ENCODE results near the gene CCDC68.
"Not testable (repeated sequence)": the region's sequence is repeated elsewhere in the genome, so short reads cannot be mapped to it uniquely, and the experiment has no call there.

Gene CCDC68, protein sequence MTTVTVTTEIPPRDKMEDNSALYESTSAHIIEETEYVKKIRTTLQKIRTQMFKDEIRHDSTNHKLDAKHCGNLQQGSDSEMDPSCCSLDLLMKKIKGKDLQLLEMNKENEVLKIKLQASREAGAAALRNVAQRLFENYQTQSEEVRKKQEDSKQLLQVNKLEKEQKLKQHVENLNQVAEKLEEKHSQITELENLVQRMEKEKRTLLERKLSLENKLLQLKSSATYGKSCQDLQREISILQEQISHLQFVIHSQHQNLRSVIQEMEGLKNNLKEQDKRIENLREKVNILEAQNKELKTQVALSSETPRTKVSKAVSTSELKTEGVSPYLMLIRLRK

GRCh38 chr18:54958704-54959625 is at the start of gene CCDC68:
Gene CCDC68 (minus strand): TSS chr18:54959461. CDS start chr18:54942791, 16,670 bp downstream.
- DNase-seq, result no peak

GRCh38 chr18:55007602-55008001 is 48.3 kb upstream of the CCDC68 start:
- DNase-seq, result no peak

DNA sequence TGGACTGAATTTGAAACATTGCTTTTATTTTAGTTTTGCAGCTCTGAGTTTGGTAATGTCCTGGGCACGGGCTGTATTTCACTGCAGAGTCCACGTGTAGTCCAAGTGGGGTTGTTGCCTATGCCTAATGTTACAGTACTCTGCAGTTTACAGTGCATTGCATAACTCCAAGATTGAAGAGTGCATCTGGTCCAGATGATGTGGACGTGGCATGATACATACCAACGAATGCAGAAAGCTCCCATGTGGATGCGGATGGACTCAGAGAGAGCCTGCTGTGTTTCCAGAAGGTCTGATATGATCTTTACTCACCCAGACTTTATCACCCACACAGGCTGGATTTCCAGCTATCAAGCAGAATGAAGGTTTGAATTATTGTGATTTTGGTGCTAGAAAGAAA is 44.4 kb upstream of the CCDC68 start:
- DNase-seq, result no peak

GRCh38 chr18:55002261-55002660 is 43.0 kb upstream of the CCDC68 start:
- no peak for DNase-seq

DNA sequence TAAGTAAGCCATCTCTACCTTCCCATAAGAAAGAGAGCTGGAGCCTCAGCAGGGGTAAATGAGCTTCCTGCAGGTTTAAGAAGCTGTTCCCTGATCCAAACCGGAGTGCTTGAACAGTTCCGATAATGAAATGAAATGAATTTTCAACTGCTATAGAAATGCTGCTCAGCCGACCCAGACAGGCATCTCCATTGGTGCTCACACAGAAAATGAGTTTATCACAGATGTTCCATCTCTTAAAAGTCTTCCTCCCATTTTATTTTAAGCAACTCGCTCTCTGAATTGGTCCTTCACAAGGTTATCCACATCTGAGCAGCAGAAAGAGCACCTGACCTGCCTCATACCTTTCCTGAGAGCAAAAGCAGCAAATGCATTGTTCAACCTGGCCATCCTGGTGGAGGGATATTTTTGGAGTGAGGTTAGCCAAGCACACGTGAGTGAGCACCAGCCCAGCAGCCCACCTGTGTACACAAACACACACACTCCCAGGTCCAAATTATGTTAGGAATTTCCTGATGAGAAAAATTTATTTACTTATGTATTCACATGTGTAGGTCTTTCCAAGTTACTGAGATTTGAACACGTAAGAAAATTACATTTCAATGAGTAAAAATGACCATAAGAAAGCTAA is 42.2 kb upstream of the CCDC68 start:
- no peak for DNase-seq

DNA sequence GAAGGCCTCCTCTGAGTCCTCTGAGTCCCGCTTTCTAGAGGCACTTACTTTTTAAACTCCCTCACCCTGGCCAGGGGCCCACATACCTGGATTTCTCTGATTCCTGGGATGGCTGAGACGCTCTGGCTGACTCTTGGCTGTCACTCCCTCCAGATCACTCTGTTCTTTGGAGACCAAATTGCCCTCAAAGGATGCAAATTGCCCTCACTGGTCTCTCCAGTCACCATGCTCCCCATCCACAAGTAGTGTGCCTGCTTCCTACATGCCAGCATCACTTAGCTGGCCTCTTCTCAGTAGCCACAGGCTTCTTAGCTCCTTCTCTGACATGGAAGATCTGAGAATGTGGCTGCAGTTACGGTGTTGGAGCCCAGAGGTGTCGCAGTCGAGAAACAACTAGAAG is 41.3 kb upstream of the CCDC68 start:
- no peak for DNase-seq

GRCh38 chr18:54999016-54999415 is 39.8 kb upstream of the CCDC68 start:
- no peak for DNase-seq

- DNase-seq, result no peak
Measured at GRCh38 chr18:54995421-54996143, 36.3 kb upstream of the CCDC68 start.

DNA sequence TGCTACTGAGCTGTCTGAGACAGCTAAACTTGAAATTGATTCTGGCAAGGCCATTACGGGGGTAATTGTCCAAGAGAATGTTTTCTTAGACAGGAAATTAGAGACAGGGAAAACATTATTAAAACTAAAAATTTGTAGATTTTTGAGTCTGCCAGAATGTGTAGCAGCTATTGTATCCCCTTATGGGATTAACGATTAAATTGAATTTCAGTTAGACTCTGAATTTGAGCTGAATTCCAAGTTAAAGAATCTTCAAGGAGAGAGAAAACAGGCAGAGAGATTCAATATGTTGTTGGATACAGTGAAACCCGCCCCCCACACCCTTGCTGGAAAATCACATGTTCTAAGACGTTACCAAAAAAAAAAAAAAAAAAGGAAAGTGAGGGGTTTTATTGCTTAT is 32.7 kb upstream of the CCDC68 start:
- no peak for DNase-seq

GRCh38 chr18:54984908-54985307 is 25.6 kb upstream of the CCDC68 start:
- DNase-seq, result no peak

DNA sequence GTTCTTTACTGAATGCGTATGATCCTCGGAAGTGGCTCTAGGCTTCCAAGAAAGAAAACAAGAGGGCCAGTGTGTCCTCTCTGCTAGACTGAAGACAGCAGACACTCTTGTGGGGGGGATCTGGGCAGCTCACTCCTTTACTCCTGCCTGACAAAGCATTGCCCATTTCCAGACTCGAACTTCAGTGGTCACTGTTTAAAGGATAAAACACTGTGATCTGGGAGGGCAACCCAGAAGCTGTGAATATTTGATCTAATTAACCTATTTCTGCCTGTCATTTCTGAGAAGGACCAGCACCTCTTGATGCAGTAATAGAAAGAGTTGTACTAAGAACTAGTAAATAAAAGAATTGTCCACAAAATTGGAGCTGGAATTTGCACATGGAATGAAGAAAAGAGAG is 24.5 kb upstream of the CCDC68 start:
- no peak for DNase-seq

DNA sequence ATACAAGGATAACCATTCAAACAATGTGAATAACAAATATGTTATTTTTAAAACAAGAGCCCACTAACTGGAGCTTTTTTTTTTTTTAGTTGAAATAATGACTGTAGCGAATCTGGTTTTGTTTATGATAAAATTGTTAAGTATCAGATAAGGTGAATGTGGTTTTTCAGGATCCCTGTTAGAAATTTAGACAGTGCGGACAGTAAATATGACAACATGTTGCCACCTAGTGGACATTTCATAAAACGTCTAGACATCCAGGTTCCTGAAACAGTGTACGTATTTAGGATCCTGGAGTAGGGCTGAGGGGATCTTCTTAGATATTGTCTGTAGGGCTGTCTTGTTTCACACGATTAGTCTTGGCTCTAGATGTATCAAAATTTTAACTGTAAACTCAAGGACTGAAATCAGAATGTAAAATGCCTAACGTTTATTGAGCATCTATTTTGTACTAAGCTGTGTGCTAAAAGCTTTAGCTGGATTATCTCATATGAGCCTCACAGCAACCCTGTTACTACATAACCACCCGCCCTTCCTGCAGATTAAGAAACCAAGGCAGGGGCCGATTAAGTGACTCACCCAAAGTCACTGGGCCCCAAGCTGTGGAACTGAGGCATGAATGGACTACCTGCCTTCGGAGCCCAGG is 23.9 kb upstream of the CCDC68 start:
- peak; percentile 70 for DNase-seq

DNA sequence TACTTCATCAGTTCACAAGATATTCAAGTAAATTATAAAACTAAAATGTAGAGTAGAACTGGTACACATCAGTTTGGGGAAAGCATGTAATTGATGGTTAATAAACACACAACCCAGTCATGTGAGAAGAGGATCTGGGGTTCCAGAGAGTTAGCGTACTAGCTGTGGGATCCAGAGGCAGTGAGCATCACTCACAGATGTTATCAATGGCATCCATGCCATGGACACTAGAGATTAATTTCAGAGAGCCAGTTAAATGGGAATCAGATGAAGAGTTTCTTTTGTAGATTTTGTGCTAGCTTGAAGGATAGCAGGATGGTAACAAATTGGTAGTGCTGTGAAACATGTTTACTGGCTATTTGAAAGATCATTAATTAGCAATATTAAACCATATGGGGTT is 21.8 kb upstream of the CCDC68 start:
- DNase-seq, result no peak

DNA sequence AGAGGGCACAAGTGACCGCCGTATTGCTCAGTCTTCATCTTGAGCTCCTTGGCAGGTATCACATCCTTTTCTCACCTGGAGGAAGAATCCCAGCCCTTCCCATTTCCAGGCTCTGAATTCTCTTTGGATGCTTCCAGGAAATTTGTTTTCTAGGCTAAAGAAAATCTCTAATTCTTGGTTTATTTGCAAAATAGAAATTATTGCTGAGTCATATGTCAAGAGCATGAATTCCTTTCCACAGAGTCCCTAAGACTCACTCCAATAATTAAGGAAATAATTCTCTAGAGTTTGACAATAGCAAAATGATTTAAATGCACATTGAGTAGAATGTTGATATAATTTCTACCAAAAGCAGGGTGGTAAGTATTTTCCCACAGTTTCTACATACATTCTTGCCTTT is 16.3 kb upstream of the CCDC68 start:
- DNase-seq, result no peak

DNA sequence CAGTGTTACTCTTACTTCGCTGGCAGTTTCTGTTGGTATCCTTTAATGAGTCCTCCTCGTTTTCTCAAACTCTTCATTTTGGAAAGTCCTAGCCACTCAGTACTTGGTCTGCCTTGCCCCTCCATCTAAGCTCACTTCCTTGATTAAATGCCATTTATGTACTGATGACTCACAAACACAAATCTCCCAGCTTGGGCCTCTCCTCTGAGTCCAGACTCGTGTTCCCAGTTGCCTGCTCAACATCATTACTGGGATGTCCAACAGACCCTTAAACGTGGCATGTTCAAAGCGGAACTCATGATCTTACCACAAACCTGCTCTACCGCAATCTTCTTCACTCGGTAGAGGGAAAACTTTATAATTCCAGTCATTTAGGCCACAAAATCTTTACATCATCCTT is 13.8 kb upstream of the CCDC68 start:
- DNase-seq, result no peak

GRCh38 chr18:54968807-54969206 is 9.5 kb upstream of the CCDC68 start:
- DNase-seq, result no peak

- not testable (repeated sequence) for DNase-seq
Measured at GRCh38 chr18:54968237-54968636, 9.0 kb upstream of the CCDC68 start.

GRCh38 chr18:54967786-54968185 is 8.5 kb upstream of the CCDC68 start:
- no peak for DNase-seq

GRCh38 chr18:54964741-54965140 is 5.5 kb upstream of the CCDC68 start:
- DNase-seq, result no peak

- DNase-seq, result no peak
Measured at GRCh38 chr18:54962919-54963645, 3.8 kb upstream of the CCDC68 start.

GRCh38 chr18:54961868-54962267 is 2.6 kb upstream of the CCDC68 start:
- no peak for DNase-seq

- DNase-seq, result no peak
Measured at GRCh38 chr18:54961016-54961423, 1.8 kb upstream of the CCDC68 start.
